HUES48 (cell line): ENCODE data around the gene HLTF.
"Not testable (repeated sequence)": the region's sequence is repeated elsewhere in the genome, so short reads cannot be mapped to it uniquely, and the experiment has no call there.

Experiments used
- H3K27ac ChIP-seq: one replicate; pipeline ENCODE4 v1.7.0; 2013; ENCODE audit warnings: low read depth, low read length, inconsistent platforms
- H3K27me3 ChIP-seq: 2 replicates; pipeline ENCODE4 v1.6.1; 2013; ENCODE audit warnings: mild to moderate bottlenecking, low read length; ENCODE audit not compliant: control insufficient read depth, insufficient read depth
- H3K36me3 ChIP-seq: 2 replicates; pipeline ENCODE4 v1.6.1; 2013; ENCODE audit warnings: low read length; ENCODE audit not compliant: control insufficient read depth, insufficient read depth
- H3K4me1 ChIP-seq: 2 replicates; pipeline ENCODE4 v1.6.1; 2013; ENCODE audit warnings: mild to moderate bottlenecking, low read length; ENCODE audit not compliant: control insufficient read depth, insufficient read depth
- H3K4me3 ChIP-seq: 2 replicates; pipeline ENCODE4 v1.5.1; 2013; ENCODE audit warnings: mild to moderate bottlenecking, low read depth, low read length
- H3K9ac ChIP-seq: 2 replicates; pipeline ENCODE4 v1.6.1; 2013; ENCODE audit warnings: mild to moderate bottlenecking, low read depth, low read length, moderate library complexity
- H3K9me3 ChIP-seq: 2 replicates; pipeline ENCODE4 v1.6.1; 2013; ENCODE audit warnings: low read length; ENCODE audit not compliant: control insufficient read depth, insufficient read depth

Gene HLTF

GRCh38 chr3:148990236-148990635, 96.1 kb downstream of the HLTF start:
- no peak overlapping the region for H3K27ac ChIP-seq
- H3K9ac ChIP-seq, result no peak overlapping the region
- no peak overlapping the region for H3K4me3 ChIP-seq

GRCh38 chr3:148987551-148987950, 98.8 kb downstream of the HLTF start:
- H3K27me3 ChIP-seq, H3K4me3 ChIP-seq, H3K36me3 ChIP-seq, H3K27ac ChIP-seq, H3K9me3 ChIP-seq, H3K9ac ChIP-seq: not testable (repeated sequence)
- peaks cover 13% of the 10 kb centered on the region for H3K4me1 ChIP-seq

More at GRCh38 chr3:148990236-148990635, 96.1 kb downstream of the HLTF start:
- Histone ChIP-seq H3K9me3 (no peaks in the 10 kb centered on the region), H3K27me3 (peaks cover 11% of the 10 kb centered on the region), H3K4me1 (peaks cover 13% of the 10 kb centered on the region), H3K36me3 (peaks cover 6% of the 10 kb centered on the region; the same call in 1 of the 2 replicates)

GRCh38 chr3:148981273-148981672, 105.1 kb downstream of the HLTF start:
- H3K9ac ChIP-seq, result no peak overlapping the region
- no peaks in the 10 kb centered on the region for H3K36me3 ChIP-seq
- H3K4me1 ChIP-seq, result no peaks in the 10 kb centered on the region
- no peaks in the 10 kb centered on the region for H3K9me3 ChIP-seq
- H3K27me3 ChIP-seq, result no peaks in the 10 kb centered on the region
- no peak overlapping the region for H3K4me3 ChIP-seq
- H3K27ac ChIP-seq, result no peak overlapping the region
